Skin epidermis (tissue), 12 donors: Measurements from ENCODE around the gene RPEL1.
A peak's percentile ranks its signal among the peaks of the same experiment; 100 is the strongest.
"Not testable (repeated sequence)": the region's sequence is repeated elsewhere in the genome, so short reads cannot be mapped to it uniquely, and the experiment has no call there.

Experiments used
- H3K27ac ChIP-seq, 21 experiments: fragments of 200-600 bp; sonication (generic) in 11 of 21; one replicate each; pipeline ENCODE4 v1.5.0; 2020; ENCODE audit warnings: mild to moderate bottlenecking in 3 of 21, inconsistent platforms in 2 of 21, moderate library complexity in 2 of 21
- H3K4me3 ChIP-seq, 7 experiments: fragments of 200-600 bp; sonication (generic) in 2 of 7; one replicate each; pipeline ENCODE4 v1.5.0; 2020; ENCODE audit warnings: inconsistent platforms in 2 of 7, mild to moderate bottlenecking in 2 of 7, moderate library complexity in 1 of 7

Gene RPEL1

GRCh38 chr10:103232131-103232673 lies 13.5 kb upstream of the RPEL1 start:
- Histone ChIP-seq H3K27ac (peak overlapping the region in 1 of 21 experiments; percentile 3), H3K4me3 (no peak overlapping the region)

- Histone ChIP-seq H3K27ac (no peak overlapping the region), H3K4me3 (no peak overlapping the region)
These were observed 12.8 kb upstream of the RPEL1 start for GRCh38 chr10:103232772-103233488.

GRCh38 chr10:103235775-103236174 lies 9.9 kb upstream of the RPEL1 start:
- Histone ChIP-seq H3K4me3 (no peak overlapping the region), H3K27ac (no peak overlapping the region)

GRCh38 chr10:103238506-103239252 lies 7.0 kb upstream of the RPEL1 start:
- Histone ChIP-seq H3K4me3 (no peak overlapping the region), H3K27ac (peak overlapping the region in 3 of 21 experiments; percentile 27 to 78 (median 56))

GRCh38 chr10:103241262-103242011 lies 4.2 kb upstream of the RPEL1 start:
- peak overlapping the region in 20 of 21 experiments; percentile 25 to 81 (median 74) for H3K27ac ChIP-seq
- H3K4me3 ChIP-seq = peak overlapping the region in 1 of 7 experiments; percentile 1

DNA sequence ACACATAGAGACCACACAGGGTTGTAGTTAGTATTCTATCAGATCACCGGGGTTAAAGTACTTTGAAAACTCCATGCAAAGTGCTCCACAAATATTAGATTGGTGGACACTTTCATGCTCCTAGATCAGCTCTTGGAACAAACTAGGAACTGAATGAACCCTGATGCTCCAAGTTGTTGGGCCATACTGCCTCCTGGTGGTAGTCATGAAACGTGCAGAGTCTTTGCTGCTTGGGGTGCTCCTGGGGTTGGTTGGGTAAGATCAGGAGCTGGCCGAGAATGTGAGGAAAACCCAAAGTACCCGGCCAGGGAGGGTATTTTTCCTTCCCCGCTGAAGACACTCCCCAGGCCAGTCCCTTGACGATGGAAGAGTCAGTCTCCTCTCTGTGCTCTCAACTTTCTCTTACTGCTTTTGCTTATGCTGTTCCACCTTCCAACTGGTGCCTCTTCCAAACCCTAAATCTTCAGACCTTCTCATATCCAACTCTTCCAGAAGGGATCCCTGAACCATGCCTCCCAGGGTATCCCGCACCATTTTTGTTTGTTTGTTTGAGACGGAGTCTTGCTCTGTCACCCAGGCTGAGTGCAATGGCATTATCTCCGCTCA lies 918 bp upstream of the RPEL1 start:
- Histone ChIP-seq H3K27ac (no peak overlapping the region), H3K4me3 (no peak overlapping the region)

DNA sequence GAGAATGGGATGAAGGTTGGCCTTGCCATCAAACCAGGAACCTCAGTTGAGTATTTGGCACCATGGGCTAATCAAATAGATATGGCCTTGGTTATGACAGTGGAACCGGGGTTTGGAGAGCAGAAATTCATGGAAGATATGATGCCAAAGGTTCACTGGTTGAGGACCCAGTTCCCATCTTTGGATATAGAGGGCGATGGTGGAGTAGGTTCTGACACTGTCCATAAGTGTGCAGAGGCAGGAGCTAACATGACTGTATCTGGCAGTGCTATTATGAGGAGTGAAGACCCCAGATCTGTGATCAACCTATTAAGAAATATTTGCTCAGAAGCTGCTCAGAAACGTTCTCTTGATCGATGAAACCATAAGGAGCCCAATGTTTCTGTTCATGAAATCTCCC lies 637 bp downstream of the RPEL1 start:
- Histone ChIP-seq H3K27ac (no peak overlapping the region), H3K4me3 (no peak overlapping the region)

DNA sequence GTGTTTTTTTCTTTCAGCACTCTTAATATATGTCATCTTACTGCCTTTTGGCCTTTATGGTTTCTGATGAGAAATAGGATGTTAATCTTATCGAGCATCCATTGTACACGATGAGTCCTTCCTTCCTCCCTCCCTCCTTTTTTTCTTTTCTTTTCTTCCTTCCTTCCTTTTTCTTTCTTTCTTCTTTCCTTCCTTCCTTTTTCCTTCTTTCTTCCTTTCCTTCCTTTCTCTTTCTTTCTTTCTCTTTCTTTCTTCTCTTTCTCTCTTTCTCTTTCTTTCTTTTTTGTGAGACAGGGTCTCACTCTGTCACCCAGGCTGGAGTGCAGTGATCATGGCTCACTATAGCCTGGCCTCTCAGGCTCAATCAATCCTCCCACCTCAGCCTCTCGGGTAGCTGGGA lies 8.4 kb downstream of the RPEL1 start:
- Histone ChIP-seq H3K4me3 (no peak overlapping the region), H3K27ac (no peak overlapping the region)

GRCh38 chr10:103254538-103255325 lies 9.0 kb downstream of the RPEL1 start:
- H3K27ac ChIP-seq = no peak overlapping the region

DNA sequence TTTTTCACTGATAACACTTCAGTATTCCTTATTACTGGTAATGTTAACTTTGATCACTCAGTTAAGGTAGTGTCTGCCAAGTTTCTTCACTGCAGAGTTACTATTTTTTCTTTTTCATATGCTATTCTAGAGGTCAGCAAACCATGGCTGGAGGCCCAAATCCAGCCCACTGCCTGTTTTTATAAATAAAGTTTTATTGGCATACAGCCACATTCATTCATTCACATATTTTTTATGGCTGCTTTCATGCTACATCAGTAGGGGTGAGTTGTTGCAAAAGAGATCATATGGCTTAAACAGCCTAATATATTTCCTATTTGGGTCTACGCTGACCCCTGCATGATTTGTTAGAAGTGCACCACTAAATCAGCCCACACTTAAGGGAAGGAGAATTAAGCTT lies 10.9 kb downstream of the RPEL1 start:
- Histone ChIP-seq H3K27ac (no peak overlapping the region), H3K4me3 (no peak overlapping the region)

More at GRCh38 chr10:103254538-103255325, 9.0 kb downstream of the RPEL1 start:
- no peak overlapping the region for H3K4me3 ChIP-seq

DNA sequence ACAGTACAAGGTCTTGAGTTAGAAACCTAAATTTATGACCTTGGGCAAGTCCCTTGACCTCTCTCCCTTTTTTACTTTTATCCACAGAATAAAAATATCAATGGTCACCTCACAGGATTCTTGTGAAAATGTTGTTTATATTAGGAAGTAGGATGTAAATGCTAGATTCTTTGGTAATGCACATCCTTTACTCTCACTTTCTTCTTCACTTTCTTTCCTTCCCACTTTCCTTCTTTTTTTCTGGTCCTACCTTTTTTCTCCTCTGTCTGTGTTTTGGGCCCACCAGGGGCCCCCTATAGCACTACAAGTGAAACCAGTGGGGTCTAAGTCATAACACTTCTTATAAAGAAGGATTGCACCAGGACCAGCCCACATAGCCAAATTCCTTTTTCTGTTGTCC lies 12.1 kb downstream of the RPEL1 start:
- Histone ChIP-seq H3K4me3 (no peak overlapping the region), H3K27ac (no peak overlapping the region)

- not testable (repeated sequence) for H3K4me3 ChIP-seq, H3K27ac ChIP-seq
These were observed 13.2 kb downstream of the RPEL1 start for GRCh38 chr10:103258928-103259327.

- Histone ChIP-seq H3K4me3 (no peak overlapping the region), H3K27ac (no peak overlapping the region)
These were observed 14.3 kb downstream of the RPEL1 start for GRCh38 chr10:103259989-103260388.

DNA sequence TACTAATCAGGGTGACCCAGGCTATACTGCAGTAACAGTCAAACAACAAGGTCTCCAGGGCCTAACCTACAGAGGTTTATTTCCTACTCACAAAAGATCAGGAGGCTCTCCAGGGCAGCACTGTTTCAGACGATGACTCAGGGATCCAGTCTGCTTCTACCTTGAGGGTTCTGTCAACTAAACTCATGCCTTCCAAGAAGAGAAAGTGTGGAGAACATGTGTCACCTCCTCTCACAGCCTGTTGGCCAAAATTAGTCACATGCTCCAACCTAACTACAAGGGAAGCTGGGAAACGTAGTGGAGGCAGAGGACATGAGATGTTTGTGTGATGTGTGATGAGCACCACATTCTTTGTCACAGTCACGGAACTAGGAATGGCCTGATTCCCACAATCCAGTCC lies 16.5 kb downstream of the RPEL1 start:
- Histone ChIP-seq H3K4me3 (no peak overlapping the region), H3K27ac (no peak overlapping the region)

DNA sequence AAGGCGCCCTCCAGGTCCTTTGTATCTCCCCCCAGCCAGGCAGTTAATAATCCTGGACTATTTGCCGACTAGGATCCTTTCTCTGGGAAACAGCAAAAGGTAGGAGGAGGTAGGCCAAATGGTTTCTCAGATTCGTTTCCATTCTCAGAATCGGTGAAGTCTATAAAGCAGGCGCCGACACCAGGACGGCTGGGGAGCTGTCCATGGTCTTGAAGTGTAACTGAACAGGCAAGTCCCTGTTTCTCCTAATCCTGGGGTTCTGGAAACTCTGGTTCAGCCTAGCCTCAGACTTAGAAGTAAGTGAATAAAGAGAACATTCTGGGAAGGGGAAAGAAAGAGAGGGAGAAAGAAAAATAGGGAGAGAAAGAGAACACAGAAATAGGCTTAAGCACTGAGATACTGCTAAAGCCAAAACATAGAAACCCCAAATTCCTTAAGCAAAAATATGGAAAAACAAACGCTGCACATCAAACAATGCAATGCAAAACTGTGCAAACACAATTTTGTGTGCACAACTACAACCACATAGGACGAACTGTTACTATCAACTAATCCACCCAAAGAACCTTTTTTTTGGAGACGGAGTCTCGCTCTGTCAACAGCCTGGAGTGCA lies 20.1 kb downstream of the RPEL1 start:
- H3K27ac ChIP-seq = no peak overlapping the region
- no peak overlapping the region for H3K4me3 ChIP-seq

DNA sequence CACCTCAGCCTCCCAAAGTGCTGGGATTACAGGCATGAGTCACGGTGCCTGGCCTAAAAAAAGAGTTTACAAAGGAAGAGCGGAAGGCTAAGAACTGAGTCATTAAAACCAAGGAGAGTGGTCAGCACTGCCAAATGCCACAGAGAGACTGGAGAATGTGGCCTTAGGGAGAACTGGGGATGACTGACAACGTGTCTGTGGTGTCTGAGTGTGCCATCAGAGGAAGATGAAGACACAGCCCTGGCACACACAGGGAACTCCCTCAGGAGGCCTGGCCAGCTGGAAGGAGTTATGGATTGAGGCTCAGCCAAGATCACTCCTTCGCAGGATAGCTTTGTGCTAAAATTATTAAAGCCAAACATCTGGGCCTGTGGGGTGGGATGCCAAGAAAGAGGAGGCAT lies 27.4 kb downstream of the RPEL1 start:
- no peak overlapping the region for H3K4me3 ChIP-seq
- H3K27ac ChIP-seq = no peak overlapping the region

DNA sequence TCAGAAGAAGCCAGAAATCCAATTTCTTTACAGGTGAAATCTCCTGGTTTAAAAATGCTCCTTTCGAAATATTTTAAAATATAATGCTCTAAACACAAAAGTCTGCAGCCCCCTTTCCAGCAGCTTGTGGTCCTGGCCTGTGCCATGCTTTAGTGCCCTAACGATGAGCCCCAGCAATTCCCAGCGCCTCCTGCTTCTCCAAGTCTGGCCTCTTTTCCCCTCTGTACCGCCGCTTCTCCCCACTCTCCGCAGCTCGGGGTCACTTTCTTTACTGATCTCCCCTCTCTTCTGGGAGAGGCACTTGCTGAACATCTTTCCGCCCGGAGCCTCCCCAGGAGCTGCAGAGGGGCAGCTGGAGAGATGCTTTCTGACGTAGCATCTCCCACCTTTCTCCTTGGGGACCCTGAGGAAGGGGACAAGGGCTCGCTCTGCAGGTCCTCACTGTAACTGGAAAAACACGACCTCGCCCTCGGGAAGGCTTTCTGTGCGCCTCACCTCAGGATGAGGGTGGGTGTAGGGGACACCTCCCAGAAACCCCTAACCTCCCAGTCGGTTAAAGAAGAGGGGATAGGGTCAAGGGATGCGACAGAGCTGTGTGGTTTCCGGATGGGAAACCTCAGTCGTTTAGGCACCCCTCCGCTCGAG lies 30.7 kb downstream of the RPEL1 start:
- Histone ChIP-seq H3K27ac (no peak overlapping the region), H3K4me3 (peak overlapping the region in 3 of 7 experiments; percentile 13 to 34 (median 31))
